GM19438 (cell line): ENCODE measurements around the gene IMMP2L.
"Not testable (repeated sequence)": the region's sequence is repeated elsewhere in the genome, so short reads cannot be mapped to it uniquely, and the experiment has no call there.

ENCODE experiments used
- ATAC-seq: cut with Tn5 transposase; IDR thresholded peaks from one replicate; pipeline ENCODE4 v1.9.1; 2021; ENCODE audit warnings: low read depth; ENCODE audit not compliant: unreplicated experiment

Gene IMMP2L

DNA sequence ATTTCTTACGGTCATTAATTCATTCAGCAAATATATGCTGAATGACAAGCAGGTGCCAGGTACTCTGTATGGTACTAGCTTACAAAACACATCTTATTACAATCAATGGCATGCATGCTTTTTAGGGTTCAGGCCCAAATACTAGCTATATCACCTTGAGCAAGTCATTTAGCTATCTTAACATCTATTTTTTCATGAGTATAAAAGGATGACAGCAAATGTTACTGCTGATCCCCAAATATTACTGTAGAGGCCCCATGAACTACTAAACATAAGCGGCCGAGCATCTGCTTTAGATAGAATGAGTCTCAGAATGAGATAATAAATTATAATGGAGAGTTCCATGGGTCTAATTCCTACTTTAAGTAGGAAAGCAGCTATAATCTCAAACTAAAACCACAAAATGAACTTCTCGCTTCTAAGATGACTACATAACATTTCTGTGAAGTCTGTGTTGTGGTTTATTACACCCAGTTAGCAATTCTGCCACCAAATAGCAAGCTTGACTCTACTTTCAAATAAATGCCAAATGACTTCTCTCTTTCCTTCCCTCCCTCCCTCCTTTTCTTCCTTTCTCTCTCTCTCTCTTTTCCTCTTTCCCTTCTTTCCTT is 585.1 kb downstream of the IMMP2L start:
- ATAC-seq = no peak

DNA sequence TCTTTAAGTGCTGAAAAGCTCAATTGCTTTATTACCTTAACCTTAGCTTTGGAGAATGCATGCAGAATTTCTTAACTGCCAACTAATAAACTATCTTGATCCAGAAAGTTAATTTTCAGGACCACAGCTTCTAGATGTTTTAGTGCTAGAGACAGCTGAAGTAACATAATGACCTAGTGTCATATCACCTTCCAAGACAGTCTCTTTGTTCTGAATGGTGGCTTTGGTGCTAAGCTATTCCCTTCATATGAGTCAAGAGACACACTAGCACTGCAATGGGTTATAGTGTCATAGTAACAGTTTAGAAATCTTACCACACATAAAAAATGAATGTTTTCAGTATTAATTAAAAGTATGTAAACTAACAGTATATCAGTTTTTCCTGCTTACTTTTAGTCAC is 586.8 kb downstream of the IMMP2L start:
- no peak for ATAC-seq

DNA sequence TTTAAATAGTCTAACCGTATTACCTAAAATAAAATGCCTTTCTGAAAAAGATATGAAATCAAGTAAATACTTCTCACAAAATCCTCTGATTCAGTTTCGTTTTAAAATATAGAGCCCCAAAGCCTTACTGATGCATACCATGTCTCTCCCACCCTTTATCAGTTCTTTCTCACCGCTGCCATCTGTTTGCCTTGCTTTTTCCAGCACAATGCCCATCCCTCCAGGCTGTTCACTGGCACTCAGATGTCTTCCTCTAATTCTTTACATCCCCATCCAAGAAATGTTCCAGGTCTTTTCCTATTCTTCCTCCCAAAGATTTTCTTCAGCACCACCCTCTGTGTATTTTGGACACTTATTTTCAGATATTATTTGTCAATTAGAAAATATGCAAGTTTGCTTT is 587.9 kb downstream of the IMMP2L start:
- ATAC-seq = no peak

DNA sequence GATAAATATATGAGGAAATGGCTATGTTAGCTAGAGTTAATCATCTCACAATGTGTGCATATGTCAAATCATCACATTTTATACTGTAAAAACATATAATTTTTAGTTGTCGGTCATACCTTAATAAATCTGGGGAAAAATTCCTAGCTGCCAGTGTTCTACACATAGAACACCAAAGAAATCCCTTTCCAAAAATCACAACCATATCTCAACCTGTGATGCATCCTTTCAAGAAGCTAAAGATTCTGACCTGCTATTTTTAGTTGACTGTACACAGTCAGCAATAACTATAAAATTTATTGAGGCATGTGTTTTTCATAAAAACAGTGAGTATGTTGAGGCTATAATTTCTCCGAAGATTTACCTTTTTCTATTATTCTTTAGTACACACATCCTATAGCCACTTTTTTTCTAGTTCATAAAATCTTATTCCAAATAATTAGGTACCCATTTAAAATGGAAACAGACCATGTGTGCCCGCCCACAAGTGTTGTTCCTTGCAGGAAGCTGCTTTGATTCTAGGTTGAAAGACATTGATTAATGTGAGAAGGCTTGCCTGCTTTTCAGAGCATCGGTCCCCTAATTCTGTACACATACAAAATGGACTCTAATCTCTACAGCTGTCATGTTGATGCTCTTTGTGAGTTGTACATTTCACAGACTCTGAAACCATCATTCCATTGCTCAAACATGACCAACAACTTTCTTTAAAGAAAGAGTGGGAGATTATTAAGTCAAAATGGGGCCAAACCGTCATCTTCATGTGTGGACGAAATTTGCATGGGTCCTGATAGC is 588.9 kb downstream of the IMMP2L start:
- ATAC-seq = no peak

DNA sequence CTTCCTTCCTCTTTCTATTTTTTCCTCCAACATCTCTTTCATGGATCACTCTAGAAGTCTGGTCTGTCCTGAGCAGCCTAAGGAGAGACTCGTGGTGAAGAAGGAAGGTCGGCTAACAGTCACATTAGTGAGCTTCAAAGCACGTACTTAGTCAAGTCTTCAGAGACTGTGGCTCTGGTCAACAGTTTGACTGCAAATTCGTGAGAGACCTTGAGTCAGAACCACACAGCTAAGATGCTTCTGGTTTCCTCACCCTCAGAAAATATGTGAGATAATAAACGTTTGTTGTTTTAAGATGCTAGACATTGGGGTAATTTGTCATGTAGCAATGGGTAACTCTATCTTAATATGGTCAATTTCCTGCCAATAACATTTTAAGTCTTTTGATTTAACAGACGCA is 597.5 kb downstream of the IMMP2L start:
- ATAC-seq = no peak

DNA sequence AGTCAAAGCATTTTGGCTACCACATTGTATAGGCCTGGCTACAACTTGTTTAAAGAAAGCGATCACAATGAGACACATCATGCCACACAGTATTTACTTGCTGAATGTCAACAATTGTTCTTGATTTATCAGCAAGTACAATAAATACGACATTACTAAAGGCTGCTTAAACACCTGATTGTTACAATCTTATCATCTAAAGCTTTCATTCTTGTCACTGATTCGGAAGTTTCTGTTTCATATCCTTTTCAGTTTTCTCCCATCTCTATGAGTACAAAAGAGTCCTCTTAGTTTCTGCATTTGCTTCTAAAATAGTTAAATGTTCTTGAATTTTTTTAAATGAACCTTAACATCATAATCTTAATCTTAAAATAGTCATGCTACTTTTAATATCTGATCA is 599.5 kb downstream of the IMMP2L start:
- no peak for ATAC-seq

DNA sequence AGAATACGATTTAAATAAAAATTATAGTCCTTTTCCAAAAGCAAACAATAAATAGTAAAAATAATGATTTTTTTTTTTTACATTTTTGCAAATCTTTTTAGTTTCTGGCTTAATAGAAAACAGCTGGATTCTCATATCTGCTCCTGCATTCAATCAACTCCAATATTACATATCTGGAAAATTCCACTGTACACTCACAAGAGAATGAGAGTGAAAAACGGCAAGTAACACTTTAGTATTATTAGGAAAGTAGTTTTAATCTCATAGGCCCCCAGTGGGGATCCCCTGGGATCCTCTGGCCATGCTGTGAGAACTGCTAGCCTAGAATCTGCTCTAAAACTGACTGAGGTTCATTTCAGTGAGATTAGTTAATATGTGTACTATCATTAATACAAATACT is 599.9 kb downstream of the IMMP2L start:
- ATAC-seq = no peak

DNA sequence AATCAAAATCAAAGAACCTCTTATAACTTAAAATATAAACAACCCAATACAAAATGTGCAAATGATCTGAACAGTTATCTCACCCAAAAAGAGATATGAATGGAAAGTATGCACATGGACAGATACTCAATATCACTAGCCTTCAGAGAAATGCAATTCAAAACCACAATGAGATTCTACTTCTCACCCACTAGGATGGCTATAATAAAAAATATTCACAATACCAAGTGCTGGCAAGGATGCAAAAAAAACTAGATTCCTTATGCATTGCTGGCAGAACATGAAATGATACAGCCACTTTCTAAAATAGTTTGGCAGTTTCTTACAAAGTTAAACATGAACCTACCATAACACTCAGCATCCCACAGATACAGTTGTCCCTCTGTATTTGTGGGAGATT is 601.5 kb downstream of the IMMP2L start:
- ATAC-seq = no peak

DNA sequence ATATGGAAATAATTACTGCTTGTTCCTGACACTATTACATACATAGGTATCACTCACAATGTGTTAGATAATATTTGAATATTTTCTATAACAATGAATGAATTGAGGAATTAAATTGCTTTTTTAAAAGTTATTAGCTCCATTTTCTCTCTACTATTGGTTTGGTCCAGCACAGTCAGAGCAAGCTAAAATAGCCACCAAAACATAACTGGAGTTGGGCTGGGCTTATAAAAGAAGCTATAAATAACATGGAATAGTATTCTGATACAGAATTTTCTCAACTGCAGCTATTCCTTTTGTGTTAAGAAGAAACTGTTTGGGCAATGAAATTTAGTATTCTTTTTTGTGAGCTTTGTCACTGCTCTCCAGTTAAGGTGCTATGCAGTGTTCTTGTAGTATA is 614.0 kb downstream of the IMMP2L start:
- ATAC-seq = no peak

DNA sequence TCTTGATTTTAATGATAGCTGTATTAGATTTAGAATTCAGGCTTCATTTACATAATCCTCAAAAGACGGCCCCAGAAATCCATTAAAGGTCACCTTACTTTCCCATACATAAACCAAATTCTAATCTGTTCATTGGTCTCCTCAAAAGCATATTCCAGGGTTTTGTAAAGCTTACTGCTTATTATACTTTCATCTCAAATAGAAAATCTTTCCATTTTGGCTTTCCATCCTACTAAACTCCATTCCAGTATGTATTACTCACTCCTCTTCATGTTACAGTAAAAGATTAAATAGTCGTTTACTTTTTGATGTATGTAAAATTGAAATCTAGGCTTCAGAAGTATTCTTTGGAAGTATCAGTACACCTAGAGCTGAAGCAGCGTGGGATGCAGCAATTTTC is 614.9 kb downstream of the IMMP2L start:
- no peak for ATAC-seq

DNA sequence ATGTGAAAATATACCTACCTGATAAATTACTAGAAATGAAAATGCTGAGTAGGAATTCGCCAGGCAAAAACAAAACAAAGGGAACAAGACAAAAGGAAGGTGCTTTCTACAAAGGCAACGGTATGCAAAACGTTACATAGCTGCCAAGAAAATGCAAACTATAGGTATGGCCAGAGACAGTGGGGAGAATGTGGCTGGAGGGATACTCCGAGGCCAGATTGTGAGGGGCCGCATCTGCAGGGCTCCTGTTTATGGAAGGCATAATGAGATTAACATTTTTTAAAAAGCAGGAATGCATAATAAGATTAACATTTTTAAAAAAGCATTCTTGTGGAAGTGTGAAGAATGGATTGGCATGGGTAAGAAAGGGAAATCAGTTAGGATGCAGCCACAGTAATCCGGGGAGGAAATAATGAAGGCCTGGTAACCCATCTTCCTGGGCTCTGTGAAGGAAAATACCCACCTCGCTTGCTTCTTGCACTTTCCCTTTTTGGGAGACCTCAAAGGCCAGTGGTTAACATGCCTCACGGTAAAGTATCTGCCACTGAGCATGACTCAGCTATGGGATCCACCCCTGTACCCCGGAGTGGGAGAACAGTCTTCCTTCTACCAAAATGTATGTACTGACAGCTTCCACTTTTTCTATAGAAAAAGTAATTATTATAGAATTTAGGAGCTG is 617.2 kb downstream of the IMMP2L start:
- no peak for ATAC-seq

DNA sequence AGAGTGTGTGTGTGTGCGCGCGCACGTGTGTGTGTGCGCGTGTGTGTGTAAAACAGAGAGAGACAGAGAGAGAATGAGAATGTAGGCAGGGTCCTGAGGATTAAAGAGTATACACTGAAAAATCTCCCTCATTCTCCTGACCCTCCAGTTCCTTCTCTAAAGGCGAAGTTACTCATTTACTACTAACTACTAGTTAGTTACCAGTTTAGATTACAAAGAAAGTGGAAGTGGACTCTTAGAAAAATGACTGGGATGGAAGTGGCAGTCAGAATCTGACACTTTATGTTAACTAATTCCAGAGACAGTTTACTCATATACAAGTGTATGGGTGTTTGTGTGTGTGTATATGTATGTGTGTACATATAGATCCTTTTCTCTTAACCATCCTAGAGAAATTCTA is 617.8 kb downstream of the IMMP2L start:
- ATAC-seq = no peak

DNA sequence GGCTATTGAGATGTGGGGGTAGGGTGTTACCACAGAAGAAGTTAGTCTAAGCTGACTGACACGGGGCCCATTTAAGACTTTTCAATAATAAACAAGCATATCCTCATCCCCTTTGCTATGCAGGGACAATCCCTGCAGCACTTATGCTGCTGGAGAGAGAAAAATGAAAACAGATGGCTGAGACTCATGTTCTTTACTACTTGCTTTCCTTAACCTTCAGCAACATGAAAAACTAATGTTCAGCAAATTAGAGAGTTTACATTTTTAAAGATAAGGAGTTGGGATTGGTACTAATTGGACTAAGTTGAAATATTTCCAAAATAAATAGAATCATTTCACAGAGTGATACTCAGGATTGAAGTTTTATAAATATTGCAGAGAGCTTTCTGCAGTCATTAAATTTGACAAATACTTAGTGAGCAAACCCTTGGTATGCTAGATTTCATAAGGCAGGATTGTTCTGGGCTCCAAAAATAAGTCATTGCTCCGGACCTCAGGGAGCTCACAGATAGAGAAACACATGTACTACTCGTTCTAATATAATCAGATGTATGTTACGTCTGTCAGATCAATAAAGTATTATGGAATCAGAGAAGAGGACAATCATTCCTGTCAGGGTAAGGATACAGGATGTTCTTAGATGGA is 618.5 kb downstream of the IMMP2L start:
- no peak for ATAC-seq

DNA sequence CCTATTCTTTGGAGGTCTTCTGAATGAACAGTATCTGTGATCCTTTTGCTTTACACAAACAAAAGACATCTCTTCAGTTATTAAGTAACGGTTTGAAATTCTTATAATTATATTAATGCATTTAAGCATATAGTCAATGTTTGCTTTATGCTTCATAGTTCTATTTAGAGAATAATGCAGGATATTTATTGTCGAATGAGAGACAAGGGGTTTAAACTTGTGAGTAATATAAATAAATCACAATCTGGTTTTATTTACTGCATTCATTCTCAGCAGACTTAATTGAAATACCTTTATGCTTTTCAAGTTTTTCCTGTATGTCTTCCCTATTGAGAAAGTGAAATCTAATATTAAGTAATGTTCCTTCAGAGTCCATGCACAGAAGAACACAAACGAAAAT is 620.9 kb downstream of the IMMP2L start:
- ATAC-seq = no peak

DNA sequence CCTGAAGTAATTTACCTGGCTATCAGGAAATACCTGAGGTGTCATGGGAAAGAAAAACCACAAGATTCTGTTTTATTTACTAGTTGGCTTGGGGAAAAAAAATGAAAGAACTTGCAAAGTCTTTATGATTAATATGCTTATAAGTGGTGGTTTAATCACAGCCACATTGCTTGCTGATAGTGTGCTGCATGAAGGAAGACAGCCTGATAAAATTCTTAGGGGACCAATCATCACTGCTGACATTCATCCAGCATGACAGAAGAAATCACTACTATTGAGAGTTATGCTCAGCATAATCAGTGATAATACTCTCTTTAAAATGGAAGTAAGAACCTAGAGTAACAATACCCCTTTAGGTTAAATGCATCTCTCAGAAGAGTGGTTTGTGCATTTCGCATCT is 621.5 kb downstream of the IMMP2L start:
- ATAC-seq = no peak

DNA sequence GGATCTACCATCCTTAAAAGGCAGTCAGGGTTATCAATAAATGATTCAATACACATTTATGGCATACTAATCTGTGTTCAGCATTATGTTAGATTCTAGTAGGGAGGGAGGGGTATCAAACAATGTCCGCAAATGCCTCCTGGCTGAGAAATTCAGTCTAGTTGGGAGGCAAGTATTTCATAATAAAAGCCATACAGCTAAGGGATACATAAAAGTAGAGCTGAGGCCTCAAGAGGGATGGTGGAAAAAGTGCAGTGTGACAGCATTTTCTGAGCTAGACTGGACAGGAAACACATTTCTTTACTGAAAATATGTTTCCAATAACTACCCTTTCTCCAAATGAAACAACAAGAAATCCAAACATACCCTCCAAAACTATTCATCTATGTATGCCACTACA is 624.1 kb downstream of the IMMP2L start:
- no peak for ATAC-seq

DNA sequence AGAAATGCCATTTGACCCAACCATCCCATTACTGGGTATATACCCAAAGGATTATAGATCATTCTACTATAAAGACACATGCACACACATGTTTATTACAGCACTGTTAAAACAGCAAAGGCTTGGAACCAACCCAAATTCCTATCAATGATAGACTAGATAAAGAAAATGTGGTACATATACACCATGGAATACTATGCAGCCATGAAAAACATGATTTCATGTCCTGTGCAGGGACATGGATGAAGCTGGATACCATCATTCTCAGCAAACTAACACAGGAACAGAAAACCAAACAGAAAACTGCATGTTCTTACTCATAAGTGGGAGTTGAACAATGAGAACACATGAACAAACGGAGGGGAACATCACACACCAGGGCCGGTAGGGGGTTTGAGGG is 625.6 kb downstream of the IMMP2L start:
- ATAC-seq = not testable (repeated sequence)

DNA sequence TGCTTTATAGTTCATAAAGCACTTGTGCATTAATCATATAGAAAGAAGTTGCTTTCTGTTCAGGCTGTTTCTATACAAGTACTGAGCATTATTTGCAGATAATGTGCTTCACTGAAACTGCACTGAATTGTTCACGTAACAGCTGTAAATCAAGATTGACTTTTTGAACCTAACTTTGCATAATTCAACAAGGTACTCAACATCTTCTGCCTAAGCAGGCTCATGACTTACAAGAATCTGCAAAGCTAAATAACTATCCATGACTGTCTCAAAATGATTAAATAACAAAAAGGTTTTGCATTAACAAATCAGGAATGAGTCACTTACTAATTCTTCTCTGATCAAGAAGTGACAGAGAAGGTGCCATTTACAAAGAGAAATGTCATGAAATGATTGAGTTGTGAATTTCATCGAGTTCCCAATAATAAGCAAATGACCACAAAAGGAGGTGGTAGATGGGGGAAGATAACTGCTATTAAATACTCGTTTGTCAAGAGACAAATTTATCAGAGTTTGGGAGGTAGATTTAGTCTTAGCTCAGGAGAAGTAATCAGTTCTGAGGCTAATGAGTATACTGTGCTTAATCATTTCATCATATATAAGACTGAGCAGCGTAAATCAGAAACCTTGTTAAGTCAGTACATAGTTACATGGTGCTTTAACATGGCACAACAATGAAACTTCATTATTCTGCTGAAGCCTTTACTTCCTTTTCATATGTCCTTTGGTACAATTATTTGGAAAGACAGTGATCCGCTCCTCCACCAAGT is 632.6 kb downstream of the IMMP2L start:
- ATAC-seq = no peak

DNA sequence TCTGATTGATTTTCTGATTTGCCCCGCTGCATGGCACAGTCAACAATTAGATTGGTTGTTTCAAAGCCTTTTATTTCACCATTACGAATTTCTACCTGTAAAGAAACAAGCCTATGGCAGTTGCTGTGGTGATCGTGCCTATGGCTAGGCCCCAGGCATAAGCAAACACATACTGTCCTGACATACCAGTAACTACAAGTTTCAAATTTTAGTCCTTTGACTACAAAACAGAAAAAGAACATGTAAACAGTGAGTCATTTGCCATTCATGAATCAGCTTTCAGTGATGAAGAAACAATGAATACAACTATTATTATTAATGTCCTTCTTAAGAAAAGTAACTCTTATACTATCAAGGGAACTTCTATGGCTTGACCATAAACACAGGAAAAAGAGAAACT is 639.4 kb downstream of the IMMP2L start:
- ATAC-seq = no peak

DNA sequence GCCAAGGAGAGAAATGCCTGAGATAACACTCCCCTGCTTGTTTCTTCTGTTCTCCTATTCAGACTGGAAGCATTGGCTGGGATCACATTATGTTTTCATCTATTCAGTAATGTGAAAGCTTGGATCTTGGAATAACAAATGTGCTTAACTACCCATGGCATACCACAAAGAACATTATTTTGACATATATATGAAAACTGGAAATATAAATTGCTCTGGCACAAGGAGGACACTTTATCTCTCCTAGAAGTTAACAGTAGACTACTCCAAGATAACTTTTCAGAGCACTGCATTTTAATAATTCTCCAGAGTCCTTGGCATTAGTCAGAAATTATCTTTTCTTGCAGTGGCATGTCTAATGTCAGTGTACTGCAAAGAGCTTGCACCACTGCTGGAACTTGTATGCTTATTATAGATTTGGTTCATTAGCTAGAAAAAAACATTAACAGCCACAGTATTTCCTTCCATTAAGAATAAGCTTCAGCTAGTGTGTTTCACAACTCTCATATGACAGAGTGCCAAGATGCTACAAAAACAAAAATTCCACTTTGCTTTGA is 640.6 kb downstream of the IMMP2L start:
- ATAC-seq = no peak
